Sigmoid colon (tissue), 4 donors: Measurements from ENCODE around the gene ORC1.

Experiments
- CTCF ChIP-seq, 4 experiments: fragments of 450-650 bp in 3 of 4; fragments of 200-600 bp in 1 of 4; IDR thresholded peaks; one replicate each; pipeline ENCODE4 v1.5.1; 2016 to 2019; ENCODE audit warnings: antibody characterized with exemption in 4 of 4, mild to moderate bottlenecking in 3 of 4, moderate library complexity in 2 of 4
- POLR2AphosphoS5 ChIP-seq, 4 donors: sonication (generic); formaldehyde crosslinking; IDR thresholded peaks; one replicate each; pipeline ENCODE4 v1.6.1; 2017; ENCODE audit warnings: antibody characterized with exemption in 4 of 4

GRCh38 chr1:52423771-52424170 lies 19.5 kb upstream of the ORC1 start:
- TF ChIP-seq CTCF (IDR thresholded peaks at IDR 0.05): no peak
- no peak for TF ChIP-seq POLR2AphosphoS5 (IDR thresholded peaks at IDR 0.05)
